CD14-positive monocyte (primary cell): ENCODE results near the gene IGFL1. TPM values are rescaled to one million over a fixed set of nuclear protein-coding genes. Genes with fewer than 3 reads are reported as not detected.
A peak's percentile ranks its signal among the peaks of the same experiment; 100 is the strongest.

ENCODE experiments used
- DNase-seq, 3 donors: peaks; one replicate each; pipeline ENCODE4 v3.0.0-alpha.2; 2011 to 2022
- H2AFZ ChIP-seq: 2 replicates; pipeline ENCODE4 v1.6.0; 2012; ENCODE audit warnings: mild to moderate bottlenecking, low read depth, low read length, inconsistent platforms; ENCODE audit not compliant: insufficient read depth, poor library complexity, severe bottlenecking
- H3K27ac ChIP-seq, 2 donors: 1 replicate in 1 of 2; 2 replicates in 1 of 2; pipeline ENCODE4 v1.5.1; 2012 to 2013; ENCODE audit warnings: low read length in 2 of 2, control low read depth in 1 of 2, inconsistent platforms in 1 of 2, low read depth in 1 of 2, mild to moderate bottlenecking in 1 of 2
- H3K27me3 ChIP-seq, 2 donors: one replicate each; pipeline versions ENCODE4 v1.6.0 to v1.6.1; 2011 to 2013; ENCODE audit warnings: low read length in 2 of 2; ENCODE audit not compliant: control insufficient read depth in 2 of 2, insufficient read depth in 2 of 2
- H3K36me3 ChIP-seq, 2 donors: replicated peaks in 1 of 2; 1 replicate in 1 of 2; 2 replicates in 1 of 2; pipeline versions ENCODE4 v1.5.1 to v1.6.1; 2012 to 2013; ENCODE audit warnings: low read length in 2 of 2, control low read depth in 1 of 2, inconsistent platforms in 1 of 2, mild to moderate bottlenecking in 1 of 2; ENCODE audit not compliant: insufficient read depth in 2 of 2, control insufficient read depth in 1 of 2
- H3K4me1 ChIP-seq, 2 donors: 1 replicate in 1 of 2; 2 replicates in 1 of 2; pipeline versions ENCODE4 v1.5.1 to v1.6.1; 2012 to 2013; ENCODE audit warnings: low read length in 2 of 2, control low read depth in 1 of 2, inconsistent platforms in 1 of 2, mild to moderate bottlenecking in 1 of 2, moderate library complexity in 1 of 2; ENCODE audit not compliant: insufficient read depth in 2 of 2, control insufficient read depth in 1 of 2
- H3K4me2 ChIP-seq: replicated peaks from 2 replicates; pipeline ENCODE3; 2012; ENCODE audit warnings: low read length, moderate library complexity, mild to moderate bottlenecking; ENCODE audit not compliant: poor library complexity, severe bottlenecking; ENCODE audit errors: extremely low read depth
- H3K4me3 ChIP-seq, 3 experiments: fragments of 200-600 bp in 1 of 3; sonication (generic) in 1 of 3; replicated peaks in 1 of 3; 1 replicate in 2 of 3; 2 replicates in 1 of 3; pipeline ENCODE4 v1.5.1; 2011 to 2013; ENCODE audit warnings: low read length in 3 of 3, mild to moderate bottlenecking in 3 of 3, control low read depth in 2 of 3, low read depth in 2 of 3, inconsistent platforms in 1 of 3, moderate library complexity in 1 of 3
- H3K79me2 ChIP-seq: 2 replicates; pipeline ENCODE4 v1.6.0; 2012; ENCODE audit warnings: mild to moderate bottlenecking, control low read depth, inconsistent platforms, low read length, moderate library complexity; ENCODE audit not compliant: insufficient read depth
- H3K9ac ChIP-seq: 2 replicates; pipeline ENCODE4 v1.6.0; 2017; ENCODE audit warnings: low read length, mild to moderate bottlenecking; ENCODE audit not compliant: insufficient read depth, poor library complexity, severe bottlenecking
- H3K9me3 ChIP-seq, 2 donors: replicated peaks in 1 of 2; 1 replicate in 1 of 2; 2 replicates in 1 of 2; pipeline versions ENCODE4 v1.5.1 to v1.6.1; 2012 to 2013; ENCODE audit warnings: low read length in 2 of 2, control low read depth in 1 of 2; ENCODE audit not compliant: control insufficient read depth in 1 of 2, insufficient read depth in 1 of 2
- H4K20me1 ChIP-seq: 2 replicates; pipeline ENCODE4 v1.6.0; 2012; ENCODE audit warnings: mild to moderate bottlenecking, low read length, control low read depth, moderate library complexity; ENCODE audit not compliant: insufficient read depth
- H3K27ac Mint-ChIP-seq, 7 donors: one replicate each; pipeline ENCODE4 v1.8.0; 2020; ENCODE audit warnings: mild to moderate bottlenecking in 7 of 7, mixed read lengths in 7 of 7, moderate library complexity in 6 of 7, inconsistent platforms in 2 of 7
- H3K27me3 Mint-ChIP-seq, 3 donors: one replicate each; pipeline ENCODE4 v1.8.0; 2021 to 2022; ENCODE audit warnings: low read depth in 3 of 3, mild to moderate bottlenecking in 3 of 3, mixed read lengths in 3 of 3, moderate library complexity in 3 of 3, inconsistent platforms in 1 of 3
- H3K36me3 Mint-ChIP-seq, 2 donors: one replicate each; pipeline ENCODE4 v1.8.0; 2020; ENCODE audit warnings: mixed read lengths in 2 of 2, inconsistent platforms in 1 of 2, mild to moderate bottlenecking in 1 of 2
- H3K4me1 Mint-ChIP-seq: one replicate; pipeline ENCODE4 v1.8.0; 2020; ENCODE audit warnings: mild to moderate bottlenecking, mixed read lengths
- H3K4me3 Mint-ChIP-seq, 2 donors: one replicate each; pipeline ENCODE4 v1.8.0; 2020; ENCODE audit warnings: mild to moderate bottlenecking in 2 of 2, mixed read lengths in 2 of 2, moderate library complexity in 1 of 2
- H3K9me3 Mint-ChIP-seq, 7 donors: one replicate each; pipeline ENCODE4 v1.8.0; 2020 to 2022; ENCODE audit warnings: mixed read lengths in 7 of 7, mild to moderate bottlenecking in 6 of 7, moderate library complexity in 6 of 7, inconsistent platforms in 2 of 7
- CTCF ChIP-seq: fragments of 200-600 bp; IDR thresholded peaks from one replicate; pipeline ENCODE4 v1.8.0; 2022; ENCODE audit warnings: antibody characterized with exemption, mild to moderate bottlenecking
- WGBS: methylation state at CpG from one replicate; pipeline ENCODE4 v1.1.5; 2013; ENCODE audit warnings: missing lambda C conversion rate; ENCODE audit not compliant: insufficient coverage; 5-methylcytosine and 5-hydroxymethylcytosine counted together
- intact Hi-C, 2 donors: fragments of 100-400 bp; cut with micrococcal nuclease; formaldehyde crosslinking; loops; one replicate each; pipeline versions ENCODE4 v1.15.0 to v1.15.1; 2023
- polyA plus RNA-seq, 3 donors: library from polyadenylated mRNA; depleted of rRNA in 1 of 3; unstranded in 2 of 3; stranded (reverse) in 1 of 3; fragments of 300-500 nt in 2 of 3; fragments of >200 nt in 1 of 3; fragmentation: Illumina TruSeq in 2 of 3; gene quantifications; 1 replicate in 2 of 3; 2 replicates in 1 of 3; pipeline ENCODE4 v1.2.3, GENCODE V29; 2012 to 2021

The IGFL1 gene
- polyA plus RNA-seq, 3 donors = not detected

GRCh38 chr19:46196410-46197124 lies 33.0 kb upstream of the IGFL1 start:
- DNase-seq = no peak
- no peak overlapping the region for H3K4me3 ChIP-seq
- H3K27me3 ChIP-seq = no peaks in the 10 kb centered on the region
- no peaks in the 10 kb centered on the region for H3K79me2 ChIP-seq
- H3K4me1 ChIP-seq = peaks cover 29 to 34% of the 10 kb centered on the region in 2 donors
- peak overlapping the region in 1 of 2 donors; percentile 0 for H3K4me3 Mint-ChIP-seq
- intact Hi-C loops = loop anchor here in 1 of 2 donors (10.0 kb wide), 1 partner anchor 182 kb away; no protein-coding TSS in a partner anchor
- peaks cover 36% of the 10 kb centered on the region for H3K4me1 Mint-ChIP-seq
- H3K27me3 Mint-ChIP-seq = peaks cover 15 to 18% (median 16%) of the 10 kb centered on the region in 3 donors
- H3K9me3 Mint-ChIP-seq = no peaks in the 10 kb centered on the region
- H3K36me3 ChIP-seq = no peaks in the 10 kb centered on the region
- H4K20me1 ChIP-seq = no peaks in the 10 kb centered on the region
- no peaks in the 10 kb centered on the region for H3K9me3 ChIP-seq
- no peak overlapping the region for H3K27ac ChIP-seq
- no peaks in the 10 kb centered on the region for H3K36me3 Mint-ChIP-seq
- no peak for TF ChIP-seq CTCF
- 69% methylated on average over 7 of the region's 8 CpGs for WGBS
- H3K27ac Mint-ChIP-seq = peak overlapping the region in 4 of 7 donors; percentile 3 to 32 (median 21)
- no peak overlapping the region for H3K9ac ChIP-seq
- H3K4me2 ChIP-seq = no peak overlapping the region
- no peak overlapping the region for H2AFZ ChIP-seq

- Mint-ChIP-seq H3K4me3 (no peak overlapping the region), H3K27ac (peak overlapping the region in 1 of 7 donors; percentile 77), H3K4me1 (peaks cover 28% of the 10 kb centered on the region), H3K27me3 (peaks cover 17 to 24% (median 22%) of the 10 kb centered on the region in 3 donors), H3K9me3 (no peaks in the 10 kb centered on the region), H3K36me3 (no peaks in the 10 kb centered on the region)
- no peaks in the 10 kb centered on the region for H3K9me3 ChIP-seq
- peaks cover 20 to 26% of the 10 kb centered on the region in 2 donors for H3K4me1 ChIP-seq
- H3K4me2 ChIP-seq = no peak overlapping the region
- DNase-seq = no peak
- no peak overlapping the region for H3K4me3 ChIP-seq
- no peaks in the 10 kb centered on the region for H3K36me3 ChIP-seq
- H4K20me1 ChIP-seq = no peaks in the 10 kb centered on the region
- no peak overlapping the region for H3K27ac ChIP-seq
- no peak overlapping the region for H3K9ac ChIP-seq
- no peak for TF ChIP-seq CTCF
- intact Hi-C loops = loop anchor here in 1 of 2 donors (10.0 kb wide), 1 partner anchor 183 kb away; no protein-coding TSS in a partner anchor
- H3K79me2 ChIP-seq = no peaks in the 10 kb centered on the region
- no peaks in the 10 kb centered on the region for H3K27me3 ChIP-seq
- 63% methylated on average over 3 of the region's 4 CpGs for WGBS
- no peak overlapping the region for H2AFZ ChIP-seq
Observed at GRCh38 chr19:46197314-46198070, 32.0 kb upstream of the IGFL1 start.
